ENCODE results near the gene CCDC59. TPM values are rescaled to one million over a fixed set of nuclear protein-coding genes. Genes with fewer than 3 reads are reported as not detected.
"Not testable (repeated sequence)": the region's sequence is repeated elsewhere in the genome, so short reads cannot be mapped to it uniquely, and the experiment has no call there.

The CCDC59 gene, protein sequence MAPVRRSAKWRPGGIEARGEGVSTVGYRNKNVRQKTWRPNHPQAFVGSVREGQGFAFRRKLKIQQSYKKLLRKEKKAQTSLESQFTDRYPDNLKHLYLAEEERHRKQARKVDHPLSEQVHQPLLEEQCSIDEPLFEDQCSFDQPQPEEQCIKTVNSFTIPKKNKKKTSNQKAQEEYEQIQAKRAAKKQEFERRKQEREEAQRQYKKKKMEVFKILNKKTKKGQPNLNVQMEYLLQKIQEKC
- 84.1 and 84.5 TPM in 2 replicates for total RNA-seq

DNA sequence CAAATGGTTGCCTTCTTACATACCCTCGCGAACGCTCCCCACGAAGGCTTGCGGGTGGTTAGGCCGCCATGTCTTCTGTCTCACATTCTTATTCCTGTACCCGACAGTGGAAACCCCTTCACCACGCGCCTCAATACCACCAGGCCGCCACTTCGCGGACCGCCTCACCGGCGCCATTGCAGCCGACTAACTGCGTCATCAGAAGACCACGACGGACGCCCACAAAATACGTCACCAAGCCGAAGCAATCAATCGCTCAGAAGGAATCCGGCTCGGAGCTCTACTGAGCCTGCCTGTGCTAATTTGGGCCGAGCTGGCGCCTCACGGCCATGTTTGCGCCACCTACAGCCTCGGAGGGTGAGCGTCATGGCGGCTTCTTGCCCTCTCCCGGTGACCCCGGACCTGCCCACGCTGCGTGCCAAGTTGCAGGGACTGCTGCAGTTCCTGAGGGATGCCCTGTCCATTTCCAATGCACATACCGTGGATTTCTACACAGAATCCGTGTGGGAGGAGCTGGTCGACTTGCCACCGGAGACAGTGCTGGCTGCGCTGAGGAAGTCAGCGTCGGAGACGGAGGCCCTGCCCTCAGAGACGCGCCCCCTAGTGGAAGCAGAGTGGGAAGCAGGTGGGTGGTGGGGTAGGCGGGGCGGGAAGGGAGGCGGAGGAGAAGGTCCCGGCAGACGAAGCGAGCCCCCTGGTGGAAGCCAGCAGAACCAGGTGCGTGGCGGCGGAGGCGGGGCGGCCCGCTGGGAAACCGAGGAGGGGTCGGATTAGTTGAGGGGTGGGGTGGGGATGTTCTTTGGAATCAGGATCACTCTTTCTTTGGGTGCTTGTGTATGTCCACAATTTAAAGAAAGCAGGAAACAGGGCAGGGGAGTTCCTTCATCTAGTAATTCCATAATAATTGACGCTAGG is at the start of gene CCDC59, which contains the start of gene METTL25:
Gene CCDC59 (minus strand): TSS at position 188 of the 915 bp plus-strand sequence. CDS start 11 bp downstream, at position 177.
Gene METTL25 (plus strand): TSS at position 330 of the 915 bp plus-strand sequence. CDS start 37 bp downstream, at position 367.
- H3K4me3 Mint-ChIP-seq (ENCODE audit: low read depth): peak within 1 kb of the TSS; percentile 99
- H3K27ac Mint-ChIP-seq: peak within 1 kb of the TSS; percentile 100
- peaks cover 28% of the 10 kb centered on the region for H3K4me1 Mint-ChIP-seq (ENCODE audit: low read depth)
- intact Hi-C loops (cut with micrococcal nuclease): loop anchor here (1.0 kb wide), 2 partner anchors 328 to 714 kb away; partner anchors contain the start of gene TMTC2
- peaks cover 5% of the 10 kb centered on the region for H3K9me3 Mint-ChIP-seq
- H3K36me3 Mint-ChIP-seq (ENCODE audit: low read depth): peaks cover 50% of the 10 kb centered on the region
- no peaks in the 10 kb centered on the region for H3K27me3 Mint-ChIP-seq (ENCODE audit: low read depth)
- DNase-seq (ENCODE audit: low spot score): peak; percentile 94

DNA sequence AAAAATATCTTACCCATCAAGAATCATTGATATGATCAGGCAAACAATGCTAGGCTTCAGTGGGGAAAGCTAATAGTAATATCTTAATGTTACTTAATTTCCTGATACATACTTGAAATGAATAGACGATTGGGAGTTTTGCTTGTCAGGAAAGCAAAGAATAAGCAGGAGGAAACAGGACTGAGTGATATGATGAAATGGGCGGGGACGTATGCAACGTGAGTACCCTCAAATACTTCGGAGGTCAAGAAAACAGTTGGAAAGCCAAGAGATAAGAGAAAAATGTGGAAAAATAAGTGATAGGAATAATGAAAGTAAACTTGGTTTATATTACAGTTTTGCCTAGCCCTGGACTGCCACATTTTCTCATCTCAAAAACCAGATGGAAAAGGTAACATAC is 49.3 kb upstream of the CCDC59 start:
- no peaks in the 10 kb centered on the region for H3K9me3 Mint-ChIP-seq
- intact Hi-C loops (cut with micrococcal nuclease): no loop called here
- no peaks in the 10 kb centered on the region for H3K27me3 Mint-ChIP-seq (ENCODE audit: low read depth)
- no peaks in the 10 kb centered on the region for H3K4me1 Mint-ChIP-seq (ENCODE audit: low read depth)
- no peak overlapping the region for H3K27ac Mint-ChIP-seq
- no peaks in the 10 kb centered on the region for H3K36me3 Mint-ChIP-seq (ENCODE audit: low read depth)
- no peak overlapping the region for H3K4me3 Mint-ChIP-seq (ENCODE audit: low read depth)
- no peak for DNase-seq (ENCODE audit: low spot score)

DNA sequence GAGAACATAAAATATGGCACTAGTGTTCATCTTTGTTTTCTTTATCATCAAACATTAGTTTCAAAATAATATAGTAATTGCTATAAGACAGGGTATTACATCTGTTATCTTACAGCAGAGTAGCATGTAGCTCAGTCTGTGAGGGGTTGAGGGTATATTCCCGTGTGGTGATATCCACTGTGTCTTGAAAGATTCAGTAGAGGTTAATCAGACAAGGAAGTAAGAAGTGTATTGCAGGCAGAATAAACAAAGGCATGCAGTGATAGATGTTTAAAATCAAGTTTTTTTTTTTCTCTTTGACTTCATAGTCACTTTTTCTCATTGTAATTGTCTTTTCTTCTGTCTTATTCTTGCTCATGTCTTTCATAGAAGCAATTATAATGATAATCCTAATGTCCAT is 48.5 kb upstream of the CCDC59 start:
- no peak for DNase-seq (ENCODE audit: low spot score)
- Mint-ChIP-seq H3K4me3 (ENCODE audit: low read depth) (no peak overlapping the region), H3K9me3 (no peaks in the 10 kb centered on the region), H3K27ac (no peak overlapping the region), H3K36me3 (ENCODE audit: low read depth) (no peaks in the 10 kb centered on the region), H3K4me1 (ENCODE audit: low read depth) (no peaks in the 10 kb centered on the region), H3K27me3 (ENCODE audit: low read depth) (no peaks in the 10 kb centered on the region)
- intact Hi-C loops (cut with micrococcal nuclease): no loop called here

DNA sequence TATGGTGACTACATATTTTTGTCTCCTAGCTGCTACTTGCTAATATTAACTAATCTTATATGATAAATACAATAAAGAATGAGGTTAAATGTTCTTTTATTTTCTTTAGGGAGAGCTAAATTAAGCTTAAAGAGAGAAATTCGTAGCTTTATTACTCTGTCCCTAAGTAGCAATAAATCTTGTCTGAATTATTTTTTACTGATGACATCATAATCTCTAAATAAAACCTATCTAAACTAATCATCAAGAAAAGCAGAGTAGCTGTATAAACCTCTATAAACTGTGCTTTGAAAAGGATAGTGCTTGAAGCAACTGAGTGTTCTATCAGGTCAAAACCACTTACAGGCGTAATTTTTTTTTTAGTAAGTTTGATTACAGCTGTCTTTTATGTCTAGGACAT is 42.6 kb upstream of the CCDC59 start:
- no peaks in the 10 kb centered on the region for H3K4me1 Mint-ChIP-seq (ENCODE audit: low read depth)
- no peaks in the 10 kb centered on the region for H3K27me3 Mint-ChIP-seq (ENCODE audit: low read depth)
- H3K36me3 Mint-ChIP-seq (ENCODE audit: low read depth): peaks cover 5% of the 10 kb centered on the region
- intact Hi-C loops (cut with micrococcal nuclease): no loop called here
- H3K9me3 Mint-ChIP-seq: no peaks in the 10 kb centered on the region
- H3K4me3 Mint-ChIP-seq (ENCODE audit: low read depth): no peak overlapping the region
- no peak for DNase-seq (ENCODE audit: low spot score)
- no peak overlapping the region for H3K27ac Mint-ChIP-seq

DNA sequence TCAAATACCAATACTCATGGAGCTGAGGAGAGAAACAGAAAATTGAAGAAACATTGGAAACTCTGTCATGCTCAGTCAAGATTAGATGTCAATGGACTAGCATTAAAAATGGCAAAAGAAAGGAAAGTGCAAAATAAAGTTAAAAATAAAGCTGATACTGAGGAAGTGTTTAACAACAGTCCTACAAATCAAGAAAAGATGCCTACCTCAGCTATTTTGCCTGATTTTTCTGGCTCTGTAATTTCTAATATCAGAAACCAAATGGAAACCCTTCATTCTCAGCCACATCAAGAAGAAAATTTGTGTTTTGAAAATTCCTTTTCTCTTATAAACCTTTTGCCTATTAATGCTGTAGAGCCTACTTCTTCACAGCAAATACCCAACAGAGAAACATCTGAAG is 40.7 kb upstream of the CCDC59 start:
- H3K9me3 Mint-ChIP-seq: no peaks in the 10 kb centered on the region
- intact Hi-C loops (cut with micrococcal nuclease): no loop called here
- H3K4me3 Mint-ChIP-seq (ENCODE audit: low read depth): no peak overlapping the region
- no peaks in the 10 kb centered on the region for H3K4me1 Mint-ChIP-seq (ENCODE audit: low read depth)
- no peaks in the 10 kb centered on the region for H3K27me3 Mint-ChIP-seq (ENCODE audit: low read depth)
- no peak for DNase-seq (ENCODE audit: low spot score)
- H3K36me3 Mint-ChIP-seq (ENCODE audit: low read depth): peaks cover 5% of the 10 kb centered on the region
- no peak overlapping the region for H3K27ac Mint-ChIP-seq

DNA sequence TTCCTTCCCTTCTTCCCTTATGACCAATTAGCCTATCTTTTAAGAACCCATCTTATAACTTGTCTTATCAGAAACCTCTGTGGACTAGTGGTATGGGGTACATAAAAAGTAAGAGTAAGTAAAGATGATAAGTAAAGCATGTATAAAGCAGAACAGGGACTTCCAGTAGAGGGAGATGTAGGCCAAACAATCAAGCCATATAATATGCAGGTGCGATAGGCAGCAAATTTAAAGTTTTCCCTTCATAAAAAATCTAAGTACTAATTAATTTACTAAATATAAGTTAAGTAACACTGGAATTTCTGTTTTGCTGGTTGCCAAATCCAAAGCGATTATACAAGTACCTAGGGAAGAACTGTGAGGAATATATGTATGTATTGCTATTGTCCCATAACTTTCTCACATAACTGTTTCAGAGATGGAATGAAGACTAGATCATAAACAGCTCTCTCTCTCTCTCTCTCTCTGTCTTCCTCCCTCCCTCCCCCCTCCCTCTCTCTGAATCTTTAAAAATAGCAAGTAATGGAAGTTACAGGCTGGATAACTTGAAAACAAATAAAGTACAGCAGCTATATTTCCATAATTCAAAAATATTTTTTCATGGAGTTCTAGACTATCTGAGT is 25.9 kb upstream of the CCDC59 start:
- DNase-seq (ENCODE audit: low spot score): no peak
- Mint-ChIP-seq H3K4me3 (ENCODE audit: low read depth) (no peak overlapping the region), H3K27ac (no peak overlapping the region), H3K27me3 (ENCODE audit: low read depth) (no peaks in the 10 kb centered on the region), H3K4me1 (ENCODE audit: low read depth) (no peaks in the 10 kb centered on the region), H3K9me3 (no peaks in the 10 kb centered on the region), H3K36me3 (ENCODE audit: low read depth) (no peaks in the 10 kb centered on the region)
- intact Hi-C loops (cut with micrococcal nuclease): no loop called here

DNA sequence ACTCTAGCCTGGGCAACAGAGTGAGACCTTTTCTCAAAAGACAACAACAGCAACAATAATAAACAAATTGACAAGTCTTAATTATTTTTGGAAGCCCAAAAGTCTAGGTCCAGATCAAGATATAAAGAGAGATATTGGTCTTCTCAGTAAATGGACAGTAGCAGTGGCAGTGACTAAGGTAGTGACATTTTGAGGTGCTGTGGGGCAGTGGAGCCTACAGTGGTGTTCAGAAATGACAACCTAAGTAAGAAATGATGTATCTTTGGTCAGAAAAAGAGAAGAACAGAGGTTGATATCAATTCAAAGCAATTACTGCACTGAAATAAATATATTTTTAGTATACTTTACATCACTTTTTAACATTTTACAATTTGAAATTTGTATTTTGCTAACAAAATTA is 20.8 kb upstream of the CCDC59 start:
- no peak for DNase-seq (ENCODE audit: low spot score)
- Mint-ChIP-seq H3K4me3 (ENCODE audit: low read depth) (no peak overlapping the region), H3K27me3 (ENCODE audit: low read depth) (no peaks in the 10 kb centered on the region), H3K27ac (no peak overlapping the region), H3K36me3 (ENCODE audit: low read depth) (peaks cover 5% of the 10 kb centered on the region), H3K4me1 (ENCODE audit: low read depth) (peaks cover 6% of the 10 kb centered on the region), H3K9me3 (peaks cover 5% of the 10 kb centered on the region)
- intact Hi-C loops (cut with micrococcal nuclease): no loop called here

DNA sequence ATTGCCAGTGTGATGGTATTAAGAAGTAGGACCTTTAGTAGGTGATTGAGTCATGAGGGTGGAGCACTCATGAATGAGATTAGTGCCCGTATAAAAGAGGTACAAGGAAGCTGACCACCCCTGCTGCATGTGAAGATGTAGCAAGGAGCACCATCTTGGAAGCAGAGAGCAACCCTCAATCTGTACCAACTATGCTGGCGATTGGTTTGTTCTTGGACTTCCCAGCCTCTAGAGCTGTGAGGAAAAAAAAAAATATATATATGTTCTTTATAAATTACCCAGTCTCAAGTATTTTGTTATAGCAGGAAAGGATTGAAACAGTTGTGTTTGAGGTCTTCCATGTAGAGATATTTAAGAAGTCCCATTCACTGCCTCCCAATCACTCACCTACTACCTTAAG is 17.0 kb upstream of the CCDC59 start:
- DNase-seq (ENCODE audit: low spot score): no peak
- Mint-ChIP-seq H3K27me3 (ENCODE audit: low read depth) (no peaks in the 10 kb centered on the region), H3K9me3 (peaks cover 12% of the 10 kb centered on the region), H3K36me3 (ENCODE audit: low read depth) (peaks cover 14% of the 10 kb centered on the region), H3K4me1 (ENCODE audit: low read depth) (peaks cover 6% of the 10 kb centered on the region), H3K4me3 (ENCODE audit: low read depth) (no peak overlapping the region), H3K27ac (no peak overlapping the region)
- intact Hi-C loops (cut with micrococcal nuclease): no loop called here

DNA sequence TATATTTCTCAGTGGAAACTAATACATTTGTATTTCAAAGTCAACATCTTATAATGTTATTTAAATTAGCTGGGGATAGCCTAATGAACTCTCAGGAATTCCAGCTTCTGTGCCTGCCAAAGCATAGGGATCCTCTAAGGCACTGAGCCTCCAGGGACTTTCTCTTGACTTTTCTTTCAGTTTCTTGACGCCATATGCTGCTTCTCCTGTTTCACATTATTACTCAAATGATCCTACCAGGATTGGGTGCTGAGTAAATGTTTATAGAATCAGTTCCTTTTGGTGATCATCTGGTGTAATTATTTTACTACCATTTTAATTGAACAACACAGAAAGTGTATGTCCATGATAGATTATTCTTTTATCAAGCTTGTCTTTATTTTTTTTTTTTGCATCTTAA is 8.0 kb upstream of the CCDC59 start:
- peaks cover 7% of the 10 kb centered on the region for H3K9me3 Mint-ChIP-seq
- no peak overlapping the region for H3K27ac Mint-ChIP-seq
- H3K36me3 Mint-ChIP-seq (ENCODE audit: low read depth): peaks cover 13% of the 10 kb centered on the region
- DNase-seq (ENCODE audit: low spot score): no peak
- H3K4me1 Mint-ChIP-seq (ENCODE audit: low read depth): no peaks in the 10 kb centered on the region
- intact Hi-C loops (cut with micrococcal nuclease): no loop called here
- no peaks in the 10 kb centered on the region for H3K27me3 Mint-ChIP-seq (ENCODE audit: low read depth)
- no peak overlapping the region for H3K4me3 Mint-ChIP-seq (ENCODE audit: low read depth)

DNA sequence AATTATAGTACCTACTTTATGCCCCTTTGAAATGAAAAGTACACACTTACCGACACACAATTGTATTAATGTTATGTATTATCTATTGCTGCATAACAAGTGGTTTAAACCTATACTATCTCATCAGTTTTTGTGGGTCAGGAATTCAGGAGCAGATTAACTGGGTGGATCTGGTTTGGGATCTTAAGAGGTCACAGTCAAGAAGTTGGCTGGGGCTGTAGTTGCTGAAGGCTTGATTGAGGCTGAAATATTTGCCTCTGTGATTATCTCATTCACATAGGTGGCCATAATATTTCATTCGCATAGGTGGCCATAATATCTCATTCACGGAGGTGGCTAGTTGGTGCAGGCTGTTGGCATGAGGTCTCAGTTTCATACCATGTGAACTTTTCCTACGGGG is 5.8 kb upstream of the CCDC59 start:
- Mint-ChIP-seq H3K9me3 (peaks cover 5% of the 10 kb centered on the region), H3K27me3 (ENCODE audit: low read depth) (no peaks in the 10 kb centered on the region), H3K4me3 (ENCODE audit: low read depth) (no peak overlapping the region), H3K27ac (no peak overlapping the region), H3K4me1 (ENCODE audit: low read depth) (peaks cover 12% of the 10 kb centered on the region), H3K36me3 (ENCODE audit: low read depth) (peaks cover 12% of the 10 kb centered on the region)
- DNase-seq (ENCODE audit: low spot score): no peak
- intact Hi-C loops (cut with micrococcal nuclease): no loop called here

DNA sequence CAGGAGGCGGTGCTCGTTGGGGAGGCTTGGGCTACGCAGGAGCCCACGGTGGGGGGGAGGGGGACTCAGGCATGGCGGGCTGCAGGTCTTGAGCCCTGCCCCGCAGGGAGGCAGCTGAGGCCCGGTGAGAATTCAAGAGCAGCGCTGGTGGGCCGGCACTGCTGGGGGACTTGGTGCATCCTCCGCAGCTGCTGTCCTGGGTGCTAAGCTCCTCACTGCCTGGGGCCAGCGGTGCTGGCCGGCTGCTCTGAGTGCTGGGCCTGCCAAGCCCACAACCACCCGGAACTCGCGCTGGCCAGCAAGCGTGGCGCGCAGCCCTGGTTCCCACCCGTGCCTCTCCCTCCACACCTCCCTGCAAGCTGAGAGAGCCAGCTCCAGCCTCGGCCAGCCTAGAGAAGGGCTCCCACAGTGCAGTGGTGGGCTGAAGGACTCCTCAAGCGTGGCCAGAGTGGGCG is 3.3 kb upstream of the CCDC59 start:
- intact Hi-C loops (cut with micrococcal nuclease): no loop called here
- H3K27ac Mint-ChIP-seq: no peak overlapping the region
- DNase-seq (ENCODE audit: low spot score): no peak
- H3K9me3 Mint-ChIP-seq: peaks cover 5% of the 10 kb centered on the region
- no peak overlapping the region for H3K4me3 Mint-ChIP-seq (ENCODE audit: low read depth)
- H3K27me3 Mint-ChIP-seq (ENCODE audit: low read depth): no peaks in the 10 kb centered on the region
- peaks cover 18% of the 10 kb centered on the region for H3K4me1 Mint-ChIP-seq (ENCODE audit: low read depth)
- peaks cover 21% of the 10 kb centered on the region for H3K36me3 Mint-ChIP-seq (ENCODE audit: low read depth)

DNA sequence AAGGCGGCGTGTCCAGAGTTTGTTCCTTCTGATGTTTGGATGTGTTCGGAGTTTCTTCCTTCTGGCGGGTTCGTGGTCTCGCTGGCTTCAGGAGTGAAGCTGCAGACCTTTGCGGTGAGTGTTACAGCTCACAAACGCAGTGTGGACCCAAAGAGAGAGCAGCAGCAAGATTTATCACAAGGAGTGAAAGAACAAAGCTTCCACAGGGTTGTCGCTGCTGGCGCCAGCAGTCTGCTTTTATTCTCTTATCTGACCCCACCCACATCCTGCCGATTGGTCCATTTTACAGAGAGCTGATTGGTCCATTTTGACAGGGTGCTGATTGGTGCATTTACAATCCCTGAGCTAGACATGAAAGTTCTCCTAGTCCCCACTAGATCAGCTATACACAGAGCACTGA is 2.6 kb upstream of the CCDC59 start:
- H3K4me3 Mint-ChIP-seq (ENCODE audit: low read depth); H3K9me3 Mint-ChIP-seq; intact Hi-C loops (cut with micrococcal nuclease); H3K27me3 Mint-ChIP-seq (ENCODE audit: low read depth); DNase-seq (ENCODE audit: low spot score); H3K27ac Mint-ChIP-seq: not testable (repeated sequence)
- Mint-ChIP-seq H3K4me1 (ENCODE audit: low read depth) (peaks cover 24% of the 10 kb centered on the region), H3K36me3 (ENCODE audit: low read depth) (peaks cover 28% of the 10 kb centered on the region)

DNA sequence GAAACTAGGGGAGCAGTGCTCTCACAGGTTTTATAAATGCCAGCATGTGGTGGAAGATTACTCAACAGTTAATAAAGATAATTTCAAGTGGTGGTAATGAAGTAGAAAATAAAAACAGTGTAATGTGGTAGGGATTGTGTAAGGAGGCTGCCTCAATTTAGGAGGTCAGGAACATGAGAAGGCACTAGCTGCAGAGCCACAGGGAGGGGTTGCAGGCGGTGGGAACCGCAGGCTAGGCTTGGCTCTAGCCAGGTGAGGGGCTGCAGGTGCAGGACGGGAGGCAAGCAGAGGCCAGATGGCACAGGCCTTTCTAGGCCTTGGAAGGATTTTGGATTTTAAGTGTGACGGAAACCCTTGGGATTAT is 910 bp upstream of the CCDC59 start:
- Mint-ChIP-seq H3K4me1 (ENCODE audit: low read depth) (peaks cover 28% of the 10 kb centered on the region), H3K27ac (peak overlapping the region; percentile 100), H3K4me3 (ENCODE audit: low read depth) (peak overlapping the region; percentile 99), H3K9me3 (peaks cover 5% of the 10 kb centered on the region), H3K36me3 (ENCODE audit: low read depth) (peaks cover 45% of the 10 kb centered on the region), H3K27me3 (ENCODE audit: low read depth) (no peaks in the 10 kb centered on the region)
- no peak for DNase-seq (ENCODE audit: low spot score)
- intact Hi-C loops (cut with micrococcal nuclease): no loop called here

Measured in activated T-helper 2 cell treated with anti-CD3 and anti-CD28 coated beads, Interferon-gamma antibody, Interleukin-2, Interleukin-4, amounts not matched to agents 10 μg/mL and 5 μg/mL and 100 μg/mL, durations not matched to agents 14 hours and 24 hours and 36 hours (primary cell).